GM23338 (cell line): ENCODE measurements around the gene SIDT2. TPM values are rescaled to one million over a fixed set of nuclear protein-coding genes. Genes with fewer than 3 reads are reported as not detected.

ENCODE experiments used
- ATAC-seq: fragments of 200-7000 bp; cut with Tn5 transposase; 3 replicates; pipeline ENCODE4 v1.9.1; 2020
- DNase-seq: peaks from one replicate; pipeline ENCODE4 v3.0.0-alpha.2; 2015; ENCODE audit warnings: low spot score
- H2AFZ ChIP-seq: fragments of 200-600 bp; sonication (generic); 2 replicates; pipeline ENCODE4 v1.8.0; 2016; ENCODE audit warnings: antibody characterized with exemption, mild to moderate bottlenecking, moderate library complexity
- H3F3A ChIP-seq: fragments of 200-600 bp; sonication (generic); replicated peaks from 2 replicates; pipeline ENCODE4 v1.8.0; 2017; ENCODE audit warnings: antibody characterized with exemption, mixed run types, low read depth
- H3K27ac ChIP-seq: fragments of 200-600 bp; sonication (generic); 2 replicates; pipeline ENCODE4 v1.6.1; 2016; ENCODE audit warnings: low read depth
- H3K27me3 ChIP-seq: fragments of 200-600 bp; sonication (generic); 2 replicates; pipeline ENCODE4 v1.8.0; 2016; ENCODE audit warnings: mild to moderate bottlenecking, mixed run types, moderate library complexity; ENCODE audit not compliant: insufficient read depth
- H3K36me3 ChIP-seq: fragments of 200-600 bp; sonication (generic); 2 replicates; pipeline ENCODE4 v1.8.0; 2016; ENCODE audit warnings: mild to moderate bottlenecking; ENCODE audit not compliant: insufficient read depth
- H3K4me1 ChIP-seq: fragments of 200-600 bp; sonication (generic); 2 replicates; pipeline ENCODE4 v1.8.0; 2016; ENCODE audit warnings: mild to moderate bottlenecking, moderate library complexity; ENCODE audit not compliant: insufficient read depth
- H3K4me2 ChIP-seq: fragments of 200-600 bp; sonication (generic); 2 replicates; pipeline ENCODE4 v1.7.1; 2017; ENCODE audit warnings: mixed run types
- H3K4me3 ChIP-seq: fragments of 200-600 bp; sonication (generic); 2 replicates; pipeline ENCODE4 v1.6.1; 2016; ENCODE audit warnings: mixed run types
- H3K79me2 ChIP-seq: fragments of 200-600 bp; sonication (generic); replicated peaks from 2 replicates; pipeline ENCODE4 v1.8.0; 2017; ENCODE audit warnings: mild to moderate bottlenecking; ENCODE audit not compliant: insufficient read depth
- H3K9me2 ChIP-seq: fragments of 200-600 bp; sonication (generic); 2 replicates; pipeline ENCODE4 v1.8.0; 2017; ENCODE audit not compliant: insufficient read depth
- H4K20me1 ChIP-seq: fragments of 200-600 bp; sonication (generic); replicated peaks from 2 replicates; pipeline ENCODE4 v1.8.0; 2017; ENCODE audit warnings: mild to moderate bottlenecking; ENCODE audit not compliant: insufficient read depth
- H3K27ac Mint-ChIP-seq: 2 replicates; pipeline ENCODE4 v1.8.0; 2020; ENCODE audit warnings: inconsistent platforms, mild to moderate bottlenecking, moderate library complexity, mixed read lengths
- H3K27me3 Mint-ChIP-seq: 3 replicates; pipeline ENCODE4 v1.8.0; 2022; ENCODE audit warnings: low read depth, mild to moderate bottlenecking, moderate library complexity, mixed read lengths, inconsistent platforms; ENCODE audit not compliant: insufficient read depth, poor library complexity
- H3K36me3 Mint-ChIP-seq: 3 replicates; pipeline ENCODE4 v1.8.0; 2021; ENCODE audit warnings: low read depth, mild to moderate bottlenecking, inconsistent platforms, moderate library complexity, mixed read lengths
- H3K4me1 Mint-ChIP-seq: 3 replicates; pipeline ENCODE4 v1.8.0; 2020; ENCODE audit warnings: mild to moderate bottlenecking, inconsistent platforms, mixed read lengths
- H3K4me3 Mint-ChIP-seq: 3 replicates; pipeline ENCODE4 v1.8.0; 2021; ENCODE audit warnings: moderate library complexity, mild to moderate bottlenecking, inconsistent platforms, mixed read lengths
- H3K9me3 Mint-ChIP-seq: 3 replicates; pipeline ENCODE4 v1.8.0; 2020; ENCODE audit warnings: moderate library complexity, mild to moderate bottlenecking, inconsistent platforms, mixed read lengths
- CTCF ChIP-seq, 2 experiments: fragments of 200-600 bp in 1 of 2; sonication (generic) in 1 of 2; conservative IDR thresholded peaks; 2 replicates each; pipeline versions ENCODE4 v1.5.1 to v1.6.1; 2016 to 2017; ENCODE audit warnings: antibody characterized with exemption in 2 of 2, low read depth in 2 of 2, mild to moderate bottlenecking in 2 of 2, moderate library complexity in 1 of 2
- EZH2phosphoT487 ChIP-seq: fragments of 200-600 bp; sonication (generic); IDR thresholded peaks from one replicate; pipeline ENCODE4 v1.8.1; 2018; ENCODE audit warnings: antibody characterized with exemption; ENCODE audit not compliant: unreplicated experiment
- JUNB ChIP-seq: IDR thresholded peaks from one replicate; pipeline ENCODE4 v1.6.1; 2016; ENCODE audit warnings: antibody characterized with exemption; ENCODE audit not compliant: unreplicated experiment
- NANOG ChIP-seq: IDR thresholded peaks from 2 replicates; pipeline ENCODE4 v1.6.1; 2016; ENCODE audit warnings: antibody characterized with exemption, borderline replicate concordance
- POLR2AphosphoS5 ChIP-seq: IDR thresholded peaks from 2 replicates; pipeline ENCODE4 v1.6.1; 2016; ENCODE audit warnings: antibody characterized with exemption, low read depth
- STAT1 ChIP-seq: IDR thresholded peaks from one replicate; pipeline ENCODE4 v1.6.1; 2016; ENCODE audit warnings: antibody characterized with exemption; ENCODE audit not compliant: unreplicated experiment
- polyA plus RNA-seq: library from polyadenylated mRNA; unstranded; fragments of >200 nt; fragmentation: Nextera tagmentation; extraction: Ambion mirVana; gene quantifications from 2 replicates; pipeline ENCODE4 v1.2.1, GENCODE V29; 2016
- total RNA-seq: library from RNA; depleted of rRNA; stranded (reverse); fragments of >200 nt; shearing (Covaris generic); gene quantifications from 2 replicates; pipeline ENCODE4 v1.2.3, GENCODE V29; 2014
- TF ChIP-seq, protein P1 (sequence below): fragments of 250-450 bp; sonication (Bioruptor Pico); IDR thresholded peaks from 2 replicates; pipeline ENCODE4 v1.5.0; 2020; ENCODE audit warnings: mild to moderate bottlenecking, moderate library complexity

SIDT2 gene
- total and polyA plus RNA-seq, 2 experiments from 2014 or later, result 7.5 to 12.1 TPM

GRCh38 chr11:117199916-117200812 is 21.6 kb downstream of the SIDT2 start:
- Mint-ChIP-seq H3K27ac (peak overlapping the region; percentile 91), H3K4me3 (peak overlapping the region; percentile 78), H3K4me1 (peaks cover 41% of the 10 kb centered on the region), H3K9me3 (no peaks in the 10 kb centered on the region; the same call in 2 of the 3 replicates), H3K27me3 (peaks cover 28% of the 10 kb centered on the region), H3K36me3 (peaks cover 28% of the 10 kb centered on the region)
- peaks cover 23% of the 10 kb centered on the region for H3K79me2 ChIP-seq
- H3K9me2 ChIP-seq, result no peaks in the 10 kb centered on the region
- peaks cover 16% of the 10 kb centered on the region for H3F3A ChIP-seq
- no peaks in the 10 kb centered on the region for H3K27me3 ChIP-seq
- H4K20me1 ChIP-seq, result no peaks in the 10 kb centered on the region
- H3K27ac ChIP-seq, result peak overlapping the region; percentile 96
- peak overlapping the region; percentile 85 for H3K4me2 ChIP-seq
- no peak overlapping the region for H2AFZ ChIP-seq
- DNase-seq (no peak), ATAC-seq (peak; percentile 0; the same call in 1 of the 3 replicates)
- no peaks in the 10 kb centered on the region for H3K36me3 ChIP-seq
- H3K4me3 ChIP-seq, result peak overlapping the region; percentile 68
- TF ChIP-seq JUNB (no peak), POLR2AphosphoS5 (peak; percentile 1; the same call in 1 of the 2 replicates)
- H3K4me1 ChIP-seq, result peaks cover 31% of the 10 kb centered on the region

- H3F3A ChIP-seq, result peaks cover 16% of the 10 kb centered on the region
- ATAC-seq (no peak), DNase-seq (no peak)
- peak overlapping the region; percentile 85 for H3K4me2 ChIP-seq
- H3K36me3 ChIP-seq, result no peaks in the 10 kb centered on the region
- H3K27ac ChIP-seq, result no peak overlapping the region
- Mint-ChIP-seq H3K27ac (no peak overlapping the region; the same call in 1 of the 2 replicates), H3K27me3 (peaks cover 25% of the 10 kb centered on the region), H3K4me3 (peak overlapping the region; percentile 78), H3K9me3 (no peaks in the 10 kb centered on the region; the same call in 2 of the 3 replicates), H3K36me3 (peaks cover 33% of the 10 kb centered on the region), H3K4me1 (peaks cover 41% of the 10 kb centered on the region)
- no peaks in the 10 kb centered on the region for H3K27me3 ChIP-seq
- TF ChIP-seq EZH2phosphoT487 (no peak), NANOG (no peak), CTCF (conservative IDR thresholded peaks at IDR 0.05; ENCODE audit: low read depth in 2 of 2) (no peak), JUNB (no peak), POLR2AphosphoS5 (no peak), STAT1 (no peak)
- TF ChIP-seq, protein P1, sequence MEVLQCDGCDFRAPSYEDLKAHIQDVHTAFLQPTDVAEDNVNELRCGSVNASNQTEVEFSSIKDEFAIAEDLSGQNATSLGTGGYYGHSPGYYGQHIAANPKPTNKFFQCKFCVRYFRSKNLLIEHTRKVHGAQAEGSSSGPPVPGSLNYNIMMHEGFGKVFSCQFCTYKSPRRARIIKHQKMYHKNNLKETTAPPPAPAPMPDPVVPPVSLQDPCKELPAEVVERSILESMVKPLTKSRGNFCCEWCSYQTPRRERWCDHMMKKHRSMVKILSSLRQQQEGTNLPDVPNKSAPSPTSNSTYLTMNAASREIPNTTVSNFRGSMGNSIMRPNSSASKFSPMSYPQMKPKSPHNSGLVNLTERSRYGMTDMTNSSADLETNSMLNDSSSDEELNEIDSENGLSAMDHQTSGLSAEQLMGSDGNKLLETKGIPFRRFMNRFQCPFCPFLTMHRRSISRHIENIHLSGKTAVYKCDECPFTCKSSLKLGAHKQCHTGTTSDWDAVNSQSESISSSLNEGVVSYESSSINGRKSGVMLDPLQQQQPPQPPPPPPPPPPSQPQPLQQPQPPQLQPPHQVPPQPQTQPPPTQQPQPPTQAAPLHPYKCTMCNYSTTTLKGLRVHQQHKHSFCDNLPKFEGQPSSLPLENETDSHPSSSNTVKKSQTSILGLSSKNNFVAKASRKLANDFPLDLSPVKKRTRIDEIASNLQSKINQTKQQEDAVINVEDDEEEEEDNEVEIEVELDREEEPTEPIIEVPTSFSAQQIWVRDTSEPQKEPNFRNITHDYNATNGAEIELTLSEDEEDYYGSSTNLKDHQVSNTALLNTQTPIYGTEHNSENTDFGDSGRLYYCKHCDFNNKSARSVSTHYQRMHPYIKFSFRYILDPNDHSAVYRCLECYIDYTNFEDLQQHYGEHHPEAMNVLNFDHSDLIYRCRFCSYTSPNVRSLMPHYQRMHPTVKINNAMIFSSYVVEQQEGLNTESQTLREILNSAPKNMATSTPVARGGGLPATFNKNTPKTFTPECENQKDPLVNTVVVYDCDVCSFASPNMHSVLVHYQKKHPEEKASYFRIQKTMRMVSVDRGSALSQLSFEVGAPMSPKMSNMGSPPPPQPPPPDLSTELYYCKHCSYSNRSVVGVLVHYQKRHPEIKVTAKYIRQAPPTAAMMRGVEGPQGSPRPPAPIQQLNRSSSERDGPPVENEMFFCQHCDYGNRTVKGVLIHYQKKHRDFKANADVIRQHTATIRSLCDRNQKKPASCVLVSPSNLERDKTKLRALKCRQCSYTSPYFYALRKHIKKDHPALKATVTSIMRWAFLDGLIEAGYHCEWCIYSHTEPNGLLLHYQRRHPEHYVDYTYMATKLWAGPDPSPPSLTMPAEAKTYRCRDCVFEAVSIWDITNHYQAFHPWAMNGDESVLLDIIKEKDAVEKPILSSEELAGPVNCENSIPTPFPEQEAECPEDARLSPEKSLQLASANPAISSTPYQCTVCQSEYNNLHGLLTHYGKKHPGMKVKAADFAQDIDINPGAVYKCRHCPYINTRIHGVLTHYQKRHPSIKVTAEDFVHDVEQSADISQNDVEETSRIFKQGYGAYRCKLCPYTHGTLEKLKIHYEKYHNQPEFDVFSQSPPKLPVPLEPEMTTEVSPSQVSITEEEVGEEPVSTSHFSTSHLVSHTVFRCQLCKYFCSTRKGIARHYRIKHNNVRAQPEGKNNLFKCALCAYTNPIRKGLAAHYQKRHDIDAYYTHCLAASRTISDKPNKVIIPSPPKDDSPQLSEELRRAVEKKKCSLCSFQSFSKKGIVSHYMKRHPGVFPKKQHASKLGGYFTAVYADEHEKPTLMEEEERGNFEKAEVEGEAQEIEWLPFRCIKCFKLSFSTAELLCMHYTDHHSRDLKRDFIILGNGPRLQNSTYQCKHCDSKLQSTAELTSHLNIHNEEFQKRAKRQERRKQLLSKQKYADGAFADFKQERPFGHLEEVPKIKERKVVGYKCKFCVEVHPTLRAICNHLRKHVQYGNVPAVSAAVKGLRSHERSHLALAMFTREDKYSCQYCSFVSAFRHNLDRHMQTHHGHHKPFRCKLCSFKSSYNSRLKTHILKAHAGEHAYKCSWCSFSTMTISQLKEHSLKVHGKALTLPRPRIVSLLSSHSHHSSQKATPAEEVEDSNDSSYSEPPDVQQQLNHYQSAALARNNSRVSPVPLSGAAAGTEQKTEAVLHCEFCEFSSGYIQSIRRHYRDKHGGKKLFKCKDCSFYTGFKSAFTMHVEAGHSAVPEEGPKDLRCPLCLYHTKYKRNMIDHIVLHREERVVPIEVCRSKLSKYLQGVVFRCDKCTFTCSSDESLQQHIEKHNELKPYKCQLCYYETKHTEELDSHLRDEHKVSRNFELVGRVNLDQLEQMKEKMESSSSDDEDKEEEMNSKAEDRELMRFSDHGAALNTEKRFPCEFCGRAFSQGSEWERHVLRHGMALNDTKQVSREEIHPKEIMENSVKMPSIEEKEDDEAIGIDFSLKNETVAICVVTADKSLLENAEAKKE (CRISPR knock-in tag), result no peak
- no peaks in the 10 kb centered on the region for H3K9me2 ChIP-seq
- peaks cover 31% of the 10 kb centered on the region for H3K4me1 ChIP-seq
- H2AFZ ChIP-seq, result no peak overlapping the region
- no peaks in the 10 kb centered on the region for H4K20me1 ChIP-seq
- peaks cover 23% of the 10 kb centered on the region for H3K79me2 ChIP-seq
- H3K4me3 ChIP-seq, result peak overlapping the region; percentile 68
Measured at GRCh38 chr11:117200813-117201657, 22.5 kb downstream of the SIDT2 start.
